GM18909 (cell line): Measurements from ENCODE around the gene LPCAT1.
"Not testable (repeated sequence)": the region's sequence is repeated elsewhere in the genome, so short reads cannot be mapped to it uniquely, and the experiment has no call there.

Source experiments
- ATAC-seq: cut with Tn5 transposase; IDR thresholded peaks from one replicate; pipeline ENCODE4 v1.9.1; 2021; ENCODE audit warnings: mild to moderate bottlenecking; ENCODE audit not compliant: unreplicated experiment, poor library complexity

The LPCAT1 gene

DNA sequence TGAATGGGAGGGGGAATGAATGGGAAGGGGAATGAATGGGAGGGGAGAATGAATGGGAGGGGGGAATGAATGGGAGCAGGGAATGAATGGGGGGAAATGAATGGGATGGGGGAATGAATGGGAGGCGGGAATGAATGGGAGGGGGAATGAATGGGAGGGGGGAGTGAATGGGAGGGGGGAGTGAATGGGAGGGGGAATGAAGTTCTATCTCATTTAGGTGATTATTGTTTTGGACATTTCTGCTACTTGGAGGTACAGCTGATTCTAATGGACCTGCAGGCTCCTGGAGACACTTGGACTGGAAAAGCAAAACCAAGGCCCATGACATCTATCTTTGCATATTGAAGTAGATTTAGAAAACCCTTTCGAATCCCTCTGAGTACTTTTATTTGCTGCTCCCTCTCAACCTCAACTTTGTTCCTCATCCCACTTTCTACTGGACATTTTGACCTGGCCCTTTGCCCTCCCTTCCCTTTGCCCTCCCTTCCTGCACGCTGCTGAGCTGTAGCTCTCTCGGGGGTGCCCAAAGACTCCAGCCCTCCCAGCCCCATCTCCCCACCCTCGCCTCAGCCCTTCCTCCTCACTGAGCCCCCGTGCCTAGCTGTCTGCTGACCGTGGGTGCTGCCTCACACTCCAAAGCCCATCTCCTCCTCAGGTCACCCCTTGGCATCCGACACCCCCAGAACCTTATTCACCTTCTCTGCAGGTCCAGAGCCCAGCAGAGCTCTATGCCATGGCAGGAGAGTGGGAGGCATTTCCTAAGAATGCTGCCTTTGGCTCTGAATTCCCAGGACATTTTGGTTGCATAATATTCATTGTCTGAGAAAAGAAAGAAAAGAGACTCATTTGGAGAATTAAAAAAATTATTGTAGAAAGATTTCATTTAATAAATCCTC lies 19.9 kb upstream of the LPCAT1 start:
- ATAC-seq: no peak

GRCh38 chr5:1542781-1543180 lies 19.0 kb upstream of the LPCAT1 start:
- ATAC-seq: no peak

GRCh38 chr5:1541702-1542400 lies 18.1 kb upstream of the LPCAT1 start:
- ATAC-seq: no peak

- ATAC-seq: no peak
These were observed 17.3 kb upstream of the LPCAT1 start for GRCh38 chr5:1540831-1541701.

DNA sequence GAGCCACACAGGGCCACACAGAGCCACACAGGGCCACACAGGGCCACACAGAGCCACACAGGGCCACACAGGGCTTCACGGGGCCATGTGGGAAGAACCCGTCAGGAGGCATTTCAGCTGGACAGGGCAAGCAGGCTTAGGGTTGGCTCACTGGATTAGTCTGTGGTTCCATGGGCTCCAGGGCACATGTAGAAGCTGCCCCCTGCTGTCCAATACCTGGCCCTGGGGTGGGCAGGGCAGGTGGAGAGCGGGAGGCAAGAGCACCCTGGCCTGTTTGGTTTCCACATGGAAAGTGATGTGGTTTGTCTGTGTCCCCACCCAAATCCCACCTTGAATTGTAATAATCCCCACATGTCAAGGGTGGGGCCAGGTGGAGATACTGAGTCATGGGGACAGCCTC lies 16.4 kb upstream of the LPCAT1 start:
- no peak for ATAC-seq

DNA sequence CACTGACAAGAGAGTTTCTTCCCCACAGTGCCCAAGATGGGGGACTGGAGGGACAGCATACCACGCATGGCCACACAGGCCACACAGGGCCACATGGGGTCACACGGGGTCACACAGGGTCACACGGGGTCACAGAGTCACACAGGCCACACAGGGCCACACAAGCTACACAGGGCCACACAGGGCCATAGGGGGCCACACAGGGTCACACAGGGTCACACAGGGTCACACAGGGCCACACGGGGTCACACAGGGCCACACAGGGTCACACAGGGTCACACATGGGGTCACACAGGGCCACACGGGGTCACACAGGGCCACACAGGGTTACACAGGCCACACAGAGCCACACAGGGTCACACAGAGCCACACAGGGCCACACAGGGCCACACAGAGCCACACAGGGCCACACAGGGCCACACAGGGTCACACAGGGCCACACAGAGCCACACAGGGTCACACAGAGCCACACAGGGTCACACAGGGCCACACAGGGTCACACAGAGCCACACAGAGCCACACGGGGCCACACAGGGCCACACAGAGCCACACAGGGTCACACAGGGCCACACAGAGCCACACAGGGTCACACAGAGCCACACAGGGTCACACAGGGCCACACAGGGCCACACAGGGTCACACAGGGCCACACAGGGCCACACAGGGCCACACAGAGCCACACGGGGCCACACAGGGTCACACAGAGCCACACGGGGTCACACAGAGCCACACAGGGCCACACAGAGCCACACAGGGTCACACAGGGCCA lies 15.8 kb upstream of the LPCAT1 start:
- ATAC-seq: not testable (repeated sequence)

DNA sequence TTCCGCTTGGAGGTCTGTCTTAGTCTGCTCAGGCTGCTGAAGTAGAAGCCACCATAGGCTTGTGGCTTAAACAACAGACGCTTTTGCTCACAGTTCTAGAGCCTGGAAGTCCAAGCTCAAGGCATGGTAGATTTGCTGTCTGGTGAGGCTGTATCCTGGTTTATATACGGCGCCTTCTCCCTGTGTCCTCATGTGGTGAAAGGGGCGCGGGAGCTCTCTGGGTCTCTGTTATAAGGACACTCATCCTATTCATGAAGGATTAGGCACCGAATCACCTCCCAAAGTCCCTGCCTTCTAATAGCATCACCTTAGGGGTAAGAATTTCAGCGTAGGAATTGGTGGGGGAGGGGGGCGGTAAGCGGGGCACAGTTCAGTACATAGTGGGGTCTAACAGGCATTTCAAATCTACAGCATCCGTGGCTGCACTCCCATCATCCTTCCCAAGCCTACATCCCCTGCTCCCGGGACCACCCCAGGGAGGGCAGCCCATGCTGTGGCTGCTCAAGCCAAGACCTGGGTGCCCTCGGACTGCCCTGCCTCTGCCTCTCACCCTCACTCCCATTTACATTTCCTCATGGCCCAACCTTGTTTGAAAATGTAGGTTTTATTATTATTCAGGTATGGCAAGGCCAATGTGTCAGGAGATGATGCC lies 15.1 kb upstream of the LPCAT1 start:
- no peak for ATAC-seq

DNA sequence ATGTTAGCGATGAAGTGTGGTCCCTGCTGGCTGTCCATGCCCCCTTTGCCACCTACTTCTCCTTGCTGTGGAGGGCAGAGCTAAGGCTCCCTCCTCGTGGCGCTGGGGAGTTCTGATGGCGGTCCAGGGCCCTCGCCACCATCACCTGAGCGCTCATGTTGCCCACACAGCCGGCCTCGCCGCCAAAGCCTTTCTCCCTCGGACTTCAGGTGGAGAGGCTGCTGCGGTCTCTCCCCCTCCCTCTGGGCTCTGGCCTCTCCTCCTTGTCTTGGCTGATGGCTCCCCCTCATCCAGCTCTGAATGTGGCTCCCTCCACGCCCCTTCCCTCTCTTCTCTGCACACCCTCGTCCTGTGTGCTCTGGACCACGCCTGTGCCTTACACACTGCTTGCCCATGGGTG lies 14.5 kb upstream of the LPCAT1 start:
- no peak for ATAC-seq

GRCh38 chr5:1537603-1538154 lies 13.9 kb upstream of the LPCAT1 start:
- no peak for ATAC-seq

- ATAC-seq: no peak
These were observed 13.3 kb upstream of the LPCAT1 start for GRCh38 chr5:1536871-1537602.

- ATAC-seq: peak; percentile 97
These were observed 12.6 kb upstream of the LPCAT1 start for GRCh38 chr5:1536322-1536845.

- no peak for ATAC-seq
These were observed 11.9 kb upstream of the LPCAT1 start for GRCh38 chr5:1535646-1536045.

- no peak for ATAC-seq
These were observed 8.6 kb upstream of the LPCAT1 start for GRCh38 chr5:1532384-1532783.

- ATAC-seq: no peak
These were observed 5.7 kb upstream of the LPCAT1 start for GRCh38 chr5:1529498-1529897.

GRCh38 chr5:1527533-1528205 lies 3.9 kb upstream of the LPCAT1 start:
- ATAC-seq: no peak

GRCh38 chr5:1526681-1527131 lies 2.9 kb upstream of the LPCAT1 start:
- ATAC-seq: no peak

- ATAC-seq: no peak
These were observed 2.5 kb upstream of the LPCAT1 start for GRCh38 chr5:1526190-1526631.
